GM23338 (cell line): ENCODE measurements around the gene HOTAIR.

ENCODE experiments used
- CREB1 ChIP-seq: fragments of 250-450 bp; sonication (Bioruptor Pico); IDR thresholded peaks from 2 replicates; pipeline ENCODE4 v1.5.0; 2020; ENCODE audit warnings: low read depth, mild to moderate bottlenecking, moderate library complexity
- EZH2 ChIP-seq: fragments of 200-600 bp; sonication (generic); IDR thresholded peaks from one replicate; pipeline ENCODE4 v1.8.0; 2017; ENCODE audit warnings: antibody characterized with exemption, mild to moderate bottlenecking, low read depth; ENCODE audit not compliant: unreplicated experiment
- EZH2phosphoT487 ChIP-seq: fragments of 200-600 bp; sonication (generic); IDR thresholded peaks from one replicate; pipeline ENCODE4 v1.8.1; 2018; ENCODE audit warnings: antibody characterized with exemption; ENCODE audit not compliant: unreplicated experiment
- JUNB ChIP-seq: IDR thresholded peaks from one replicate; pipeline ENCODE4 v1.6.1; 2016; ENCODE audit warnings: antibody characterized with exemption; ENCODE audit not compliant: unreplicated experiment
- NANOG ChIP-seq: IDR thresholded peaks from 2 replicates; pipeline ENCODE4 v1.6.1; 2016; ENCODE audit warnings: antibody characterized with exemption, borderline replicate concordance
- POLR2AphosphoS5 ChIP-seq: IDR thresholded peaks from 2 replicates; pipeline ENCODE4 v1.6.1; 2016; ENCODE audit warnings: antibody characterized with exemption, low read depth
- REST ChIP-seq: IDR thresholded peaks from one replicate; pipeline ENCODE4 v1.6.1; 2018; ENCODE audit warnings: antibody characterized with exemption; ENCODE audit not compliant: unreplicated experiment
- STAT1 ChIP-seq: IDR thresholded peaks from one replicate; pipeline ENCODE4 v1.6.1; 2016; ENCODE audit warnings: antibody characterized with exemption; ENCODE audit not compliant: unreplicated experiment
- ZNF114 ChIP-seq: fragments of 250-450 bp; sonication (Bioruptor Pico); IDR thresholded peaks from 2 replicates; pipeline ENCODE4 v1.5.0; 2020; ENCODE audit warnings: mild to moderate bottlenecking, moderate library complexity
- TF ChIP-seq, protein P1 (sequence below), 2 experiments: fragments of 200-600 bp in 1 of 2; sonication (generic) in 1 of 2; conservative IDR thresholded peaks; 2 replicates each; pipeline versions ENCODE4 v1.5.1 to v1.6.1; 2016 to 2017; ENCODE audit warnings: antibody characterized with exemption in 2 of 2, low read depth in 2 of 2, mild to moderate bottlenecking in 2 of 2, moderate library complexity in 1 of 2
- TF ChIP-seq, protein P2 (sequence below): IDR thresholded peaks from 2 replicates; pipeline ENCODE4 v1.6.1; 2016; ENCODE audit warnings: antibody characterized with exemption

GRCh38 chr12:53983950-53984572, 9.3 kb upstream of the HOTAIR start:
- TF ChIP-seq EZH2phosphoT487 (peak; percentile 38), EZH2 (peak; percentile 95), ZNF114 (CRISPR knock-in tag) (no peak), POLR2AphosphoS5 (no peak), REST (no peak), CREB1 (no peak), STAT1 (no peak), NANOG (no peak), JUNB (no peak)
- TF ChIP-seq, protein P1, sequence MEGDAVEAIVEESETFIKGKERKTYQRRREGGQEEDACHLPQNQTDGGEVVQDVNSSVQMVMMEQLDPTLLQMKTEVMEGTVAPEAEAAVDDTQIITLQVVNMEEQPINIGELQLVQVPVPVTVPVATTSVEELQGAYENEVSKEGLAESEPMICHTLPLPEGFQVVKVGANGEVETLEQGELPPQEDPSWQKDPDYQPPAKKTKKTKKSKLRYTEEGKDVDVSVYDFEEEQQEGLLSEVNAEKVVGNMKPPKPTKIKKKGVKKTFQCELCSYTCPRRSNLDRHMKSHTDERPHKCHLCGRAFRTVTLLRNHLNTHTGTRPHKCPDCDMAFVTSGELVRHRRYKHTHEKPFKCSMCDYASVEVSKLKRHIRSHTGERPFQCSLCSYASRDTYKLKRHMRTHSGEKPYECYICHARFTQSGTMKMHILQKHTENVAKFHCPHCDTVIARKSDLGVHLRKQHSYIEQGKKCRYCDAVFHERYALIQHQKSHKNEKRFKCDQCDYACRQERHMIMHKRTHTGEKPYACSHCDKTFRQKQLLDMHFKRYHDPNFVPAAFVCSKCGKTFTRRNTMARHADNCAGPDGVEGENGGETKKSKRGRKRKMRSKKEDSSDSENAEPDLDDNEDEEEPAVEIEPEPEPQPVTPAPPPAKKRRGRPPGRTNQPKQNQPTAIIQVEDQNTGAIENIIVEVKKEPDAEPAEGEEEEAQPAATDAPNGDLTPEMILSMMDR (conservative IDR thresholded peaks at IDR 0.05; ENCODE audit: low read depth in 2 of 2), result no peak
- TF ChIP-seq, protein P2, sequence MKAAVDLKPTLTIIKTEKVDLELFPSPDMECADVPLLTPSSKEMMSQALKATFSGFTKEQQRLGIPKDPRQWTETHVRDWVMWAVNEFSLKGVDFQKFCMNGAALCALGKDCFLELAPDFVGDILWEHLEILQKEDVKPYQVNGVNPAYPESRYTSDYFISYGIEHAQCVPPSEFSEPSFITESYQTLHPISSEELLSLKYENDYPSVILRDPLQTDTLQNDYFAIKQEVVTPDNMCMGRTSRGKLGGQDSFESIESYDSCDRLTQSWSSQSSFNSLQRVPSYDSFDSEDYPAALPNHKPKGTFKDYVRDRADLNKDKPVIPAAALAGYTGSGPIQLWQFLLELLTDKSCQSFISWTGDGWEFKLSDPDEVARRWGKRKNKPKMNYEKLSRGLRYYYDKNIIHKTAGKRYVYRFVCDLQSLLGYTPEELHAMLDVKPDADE, result no peak
